NCI-H146 treated with DMSO at 0.1 percent for 48 hours (cell line): ENCODE measurements around the gene STAT5A.

Experiments used
- DNase-seq: peaks from one replicate; lab custom pipeline; 2025; ENCODE audit not compliant: unreplicated experiment; lab: John Stamatoyannopoulos, UW

The STAT5A gene

GRCh38 chr17:42322382-42323267 is 34.3 kb downstream of the STAT5A start:
- DNase-seq, result peak; percentile 72

GRCh38 chr17:42323268-42323773 is 35.0 kb downstream of the STAT5A start:
- no peak for DNase-seq

- DNase-seq, result no peak
Measured at GRCh38 chr17:42325026-42325425, 36.7 kb downstream of the STAT5A start.

GRCh38 chr17:42329025-42329976 is 41.0 kb downstream of the STAT5A start:
- DNase-seq, result no peak

- no peak for DNase-seq
Measured at GRCh38 chr17:42333053-42333452, 44.8 kb downstream of the STAT5A start.

- DNase-seq, result no peak
Measured at GRCh38 chr17:42334677-42335076, 46.4 kb downstream of the STAT5A start.

GRCh38 chr17:42337442-42337841 is 49.1 kb downstream of the STAT5A start:
- no peak for DNase-seq

GRCh38 chr17:42338427-42338985 is 50.2 kb downstream of the STAT5A start:
- DNase-seq, result no peak

GRCh38 chr17:42339221-42339620 is 50.9 kb downstream of the STAT5A start:
- DNase-seq, result no peak

- no peak for DNase-seq
Measured at GRCh38 chr17:42340691-42341127, 52.4 kb downstream of the STAT5A start.

- DNase-seq, result no peak
Measured at GRCh38 chr17:42341568-42341967, 53.3 kb downstream of the STAT5A start.

GRCh38 chr17:42342242-42343008 is 54.1 kb downstream of the STAT5A start:
- no peak for DNase-seq

- no peak for DNase-seq
Measured at GRCh38 chr17:42345396-42346073, 57.2 kb downstream of the STAT5A start.

GRCh38 chr17:42346481-42346880 is 58.2 kb downstream of the STAT5A start:
- no peak for DNase-seq

- no peak for DNase-seq
Measured at GRCh38 chr17:42347198-42347597, 58.9 kb downstream of the STAT5A start.

- no peak for DNase-seq
Measured at GRCh38 chr17:42347606-42348005, 59.3 kb downstream of the STAT5A start.

- no peak for DNase-seq
Measured at GRCh38 chr17:42348104-42348503, 59.8 kb downstream of the STAT5A start.

GRCh38 chr17:42354956-42355843 is 66.9 kb downstream of the STAT5A start:
- no peak for DNase-seq

GRCh38 chr17:42358434-42358833 is 70.1 kb downstream of the STAT5A start:
- no peak for DNase-seq
